ENCODE data around the gene TRIM71. TPM values are rescaled to one million over a fixed set of nuclear protein-coding genes. Genes with fewer than 3 reads are reported as not detected.

Gene TRIM71
- total and polyA plus RNA-seq, 2 of the 13 experiments (the other 11 are each of a cell fraction or from before 2014, with no cell fraction given) = 21.7 to 76.9 TPM

- CTCF ChIA-PET (ENCODE audit: low intra/inter-chr PET ratio, low total read pairs) = interaction anchor here (1.6 kb wide), 1 partner anchor 17 kb away, joined by 3 read pairs; no protein-coding TSS in a partner anchor
- Histone ChIP-seq H3K79me2 (ENCODE audit: insufficient read depth, low read length) (peaks cover 99% of the 10 kb centered on the region), H3K27ac (ENCODE audit: extremely low read length, insufficient read depth, low read length) (peak overlapping the region; percentile 100), H3K9ac (ENCODE audit: insufficient read depth, low read depth, low read length) (peak overlapping the region; percentile 71), H3K4me1 (ENCODE audit: insufficient read depth, low read length) (peaks cover 99% of the 10 kb centered on the region), H3K4me3 (replicated peaks in 1 of 3; ENCODE audit: insufficient read depth in 1 of 3, low read depth in 2 of 3, low read length in 3 of 3) (peak overlapping the region; percentile 38 to 44 (median 39); a peak in 5 of 6 replicates), H3K36me3 (replicated peaks in 1 of 2; ENCODE audit: control insufficient read depth in 1 of 2, insufficient read depth in 2 of 2, low read length in 2 of 2) (peaks cover 0 to 13% of the 10 kb centered on the region in 2 experiments; a peak in 2 of 5 replicates), H3K27me3 (ENCODE audit: control insufficient read depth in 1 of 2, insufficient read depth in 2 of 2, low read length in 2 of 2) (no peaks in the 10 kb centered on the region), H4K20me1 (ENCODE audit: insufficient read depth, low read length) (peaks cover 74% of the 10 kb centered on the region), H3K9me3 (ENCODE audit: low read length) (no peaks in the 10 kb centered on the region), H2AFZ (ENCODE audit: low read length) (no peak overlapping the region), H3K4me2 (ENCODE audit: low read depth, low read length) (peak overlapping the region; percentile 88)
- WGBS (ENCODE audit: low lambda C conversion rate) = 0% methylated on average over 4 of the region's 4 CpGs
- POLR2A ChIA-PET = interaction anchor here (0.8 to 5.7 kb wide), 8 partner anchors 10 to 51 kb away, joined by 3 to 36 read pairs (median 4); partner anchors contain the start of gene TRIM71
- DNase-seq (ENCODE audit: low spot score) (no peak), FAIRE-seq (no peak), ATAC-seq (peak; percentile 29)
- intact Hi-C loops (cut with micrococcal nuclease; ENCODE audit: unreplicated experiment) (loop anchor here (2.0 to 5.0 kb wide), 3 partner anchors 15 to 48 kb away; no protein-coding TSS in a partner anchor), in situ Hi-C loops (cut with HindIII; ENCODE audit: extremely low pct_ligation_motif_present, low pct_unique_long_range_greater_than_20kb) (no loop called here)
- BruUV-seq (replicated peaks) = TSS peak; percentile 96
- TF ChIP-seq HOXA3 (CRISPR knock-in tag; IDR thresholded peaks at IDR 0.05) (peak; percentile 25; the same call in 1 of the 2 replicates), AHR (CRISPR knock-in tag; IDR thresholded peaks at IDR 0.05) (0 out of 2 replicates have a peak, but pooled peaks have one; percentile 7), DR1 (CRISPR knock-in tag; IDR thresholded peaks at IDR 0.05) (0 out of 2 replicates have a peak, but pooled peaks have one; percentile 9), ZBTB10 (CRISPR knock-in tag; IDR thresholded peaks at IDR 0.05; ENCODE audit: borderline replicate concordance) (0 out of 2 replicates have a peak, but pooled peaks have one; percentile 15), STAT6 (CRISPR knock-in tag; IDR thresholded peaks at IDR 0.05; ENCODE audit: borderline replicate concordance) (no peak), ZC3H4 (CRISPR knock-in tag; IDR thresholded peaks at IDR 0.05; ENCODE audit: borderline replicate concordance) (0 out of 2 replicates have a peak, but pooled peaks have one; percentile 1), ASH2L (IDR thresholded peaks at IDR 0.05; ENCODE audit: insufficient read length, low read depth, low read length) (no peak), ZNF414 (CRISPR knock-in tag; IDR thresholded peaks at IDR 0.05) (0 out of 2 replicates have a peak, but pooled peaks have one; percentile 4), ZNF574 (CRISPR knock-in tag; IDR thresholded peaks at IDR 0.05) (peak; percentile 23; the same call in 1 of the 2 replicates), ZNF616 (CRISPR knock-in tag; IDR thresholded peaks at IDR 0.05; ENCODE audit: low read depth) (0 out of 2 replicates have a peak, but pooled peaks have one; percentile 41), SIN3A (IDR thresholded peaks at IDR 0.05; ENCODE audit: borderline replicate concordance, low read depth, low read length) (peak; percentile 22; the same call in 1 of the 2 replicates), MAZ (IDR thresholded peaks at IDR 0.05; ENCODE audit: borderline replicate concordance, low read depth, low read length) (0 out of 2 replicates have a peak, but pooled peaks have one; percentile 1), MAZ (CRISPR knock-in tag; IDR thresholded peaks at IDR 0.05; ENCODE audit: low read depth) (no peak), TSC22D2 (CRISPR knock-in tag; IDR thresholded peaks at IDR 0.05; ENCODE audit: borderline replicate concordance) (no peak)
These were observed 21.9 kb downstream of the TRIM71 start for GRCh38 chr3:32839714-32840085.

All from HepG2 (cell line).